Liver (tissue), 9 donors: ENCODE data around the gene DPP6. TPM values are rescaled to one million over a fixed set of nuclear protein-coding genes. Genes with fewer than 3 reads are reported as not detected.

Experiments used
- DNase-seq: peaks from one replicate; pipeline ENCODE4 v3.0.0-alpha.2; 2017; ENCODE audit warnings: low spot score
- H3K27ac ChIP-seq, 2 donors: one replicate each; pipeline ENCODE4 v1.7.0; 2013; ENCODE audit warnings: inconsistent platforms in 2 of 2, low read length in 2 of 2, control low read depth in 1 of 2, low read depth in 1 of 2, mild to moderate bottlenecking in 1 of 2
- H3K27me3 ChIP-seq, 4 donors: one replicate each; pipeline versions ENCODE4 v1.6.1 to v1.7.0; 2013; ENCODE audit warnings: low read length in 3 of 4, inconsistent platforms in 1 of 4, mild to moderate bottlenecking in 1 of 4, moderate library complexity in 1 of 4; ENCODE audit not compliant: control insufficient read depth in 4 of 4, insufficient read depth in 4 of 4
- H3K36me3 ChIP-seq, 4 donors: one replicate each; pipeline versions ENCODE4 v1.6.1 to v1.7.0; 2013; ENCODE audit warnings: low read length in 3 of 4, mild to moderate bottlenecking in 3 of 4, low read depth in 1 of 4, moderate library complexity in 1 of 4; ENCODE audit not compliant: control insufficient read depth in 4 of 4, insufficient read depth in 3 of 4
- H3K4me1 ChIP-seq, 4 donors: one replicate each; pipeline versions ENCODE4 v1.6.1 to v1.7.0; 2013; ENCODE audit warnings: low read length in 3 of 4, mild to moderate bottlenecking in 3 of 4, moderate library complexity in 1 of 4; ENCODE audit not compliant: control insufficient read depth in 4 of 4, insufficient read depth in 4 of 4
- H3K4me3 ChIP-seq, 3 donors: one replicate each; pipeline versions ENCODE4 v1.6.1 to v1.7.0; 2013; ENCODE audit warnings: low read length in 3 of 3, control low read depth in 1 of 3, low read depth in 1 of 3, mild to moderate bottlenecking in 1 of 3
- H3K9ac ChIP-seq, 2 donors: one replicate each; pipeline ENCODE4 v1.7.0; 2013; ENCODE audit warnings: low read length in 2 of 2, mild to moderate bottlenecking in 2 of 2, moderate library complexity in 2 of 2, control low read depth in 1 of 2, low read depth in 1 of 2
- H3K9me3 ChIP-seq, 4 donors: one replicate each; pipeline versions ENCODE4 v1.6.1 to v1.7.0; 2013; ENCODE audit warnings: low read length in 3 of 4; ENCODE audit not compliant: control insufficient read depth in 4 of 4
- EGR1 ChIP-seq, 2 donors: IDR thresholded peaks; 2 replicates each; pipeline ENCODE4 v1.6.1; 2016 to 2018; ENCODE audit warnings: antibody characterized with exemption in 2 of 2, low read depth in 2 of 2
- FOXA1 ChIP-seq: IDR thresholded peaks from 2 replicates; pipeline ENCODE4 v1.6.1; 2016; ENCODE audit warnings: antibody characterized with exemption
- FOXA2 ChIP-seq: IDR thresholded peaks from 2 replicates; pipeline ENCODE4 v1.6.1; 2016; ENCODE audit warnings: antibody characterized with exemption
- GABPA ChIP-seq, 2 donors: IDR thresholded peaks in 1 of 2; conservative IDR thresholded peaks in 1 of 2; 2 replicates each; pipeline ENCODE4 v1.6.1; 2016; ENCODE audit warnings: antibody characterized with exemption in 2 of 2, mild to moderate bottlenecking in 1 of 2, moderate library complexity in 1 of 2
- HNF4A ChIP-seq, 2 donors: conservative IDR thresholded peaks; 2 replicates each; pipeline ENCODE4 v1.6.1; 2016; ENCODE audit warnings: antibody characterized with exemption in 2 of 2, mild to moderate bottlenecking in 2 of 2
- JUND ChIP-seq, 2 donors: IDR thresholded peaks; 2 replicates each; pipeline ENCODE4 v1.6.1; 2016; ENCODE audit warnings: antibody characterized with exemption in 2 of 2
- NR2F2 ChIP-seq: IDR thresholded peaks from 2 replicates; pipeline ENCODE4 v1.6.1; 2016; ENCODE audit warnings: antibody characterized with exemption
- RAD21 ChIP-seq, 2 donors: IDR thresholded peaks; 2 replicates each; pipeline ENCODE4 v1.6.1; 2016; ENCODE audit warnings: antibody characterized with exemption in 2 of 2, mild to moderate bottlenecking in 2 of 2
- RXRA ChIP-seq, 2 donors: IDR thresholded peaks; 2 replicates each; pipeline ENCODE4 v1.6.1; 2017 to 2018; ENCODE audit warnings: antibody characterized with exemption in 2 of 2, mild to moderate bottlenecking in 1 of 2
- SP1 ChIP-seq: IDR thresholded peaks from 2 replicates; pipeline ENCODE4 v1.6.1; 2018; ENCODE audit warnings: antibody characterized with exemption, mild to moderate bottlenecking
- TAF1 ChIP-seq: conservative IDR thresholded peaks from 2 replicates; pipeline ENCODE4 v1.6.1; 2016; ENCODE audit warnings: antibody characterized with exemption, mild to moderate bottlenecking
- YY1 ChIP-seq: IDR thresholded peaks from 2 replicates; pipeline ENCODE4 v1.6.1; 2016; ENCODE audit warnings: antibody characterized with exemption, mild to moderate bottlenecking
- WGBS: extraction: QIAGEN DNeasy Blood & Tissue Kit; methylation state at CpG from one replicate; pipeline ENCODE4 v1.1.7; 2013; 5-methylcytosine and 5-hydroxymethylcytosine counted together
- polyA plus RNA-seq, 2 donors: library from polyadenylated mRNA; stranded (reverse) in 1 of 2; unstranded in 1 of 2; fragments of 200-250 nt in 1 of 2; fragments of >200 nt in 1 of 2; fragmentation: Nextera tagmentation in 1 of 2; extraction: Ambion mirVana in 1 of 2; gene quantifications; one replicate each; pipeline versions ENCODE4 v1.2.1 to v1.2.3, GENCODE V29; 2013 to 2015
- total RNA-seq, 2 donors: library from RNA; depleted of rRNA; stranded (reverse); fragments of >200 nt; gene quantifications; one replicate each; pipeline ENCODE4 v1.2.3, GENCODE V29; 2014
- TF ChIP-seq, protein P1 (sequence below): IDR thresholded peaks from 2 replicates; pipeline ENCODE4 v1.6.1; 2016; ENCODE audit warnings: antibody characterized with exemption
- TF ChIP-seq, protein P2 (sequence below): IDR thresholded peaks from 2 replicates; pipeline ENCODE4 v1.6.1; 2016; ENCODE audit warnings: antibody characterized with exemption, mild to moderate bottlenecking
- TF ChIP-seq, protein P3 (sequence below): fragments of 150-350 bp; IDR thresholded peaks from 2 replicates; pipeline ENCODE4 v1.5.1; 2017; ENCODE audit warnings: improper control_type of control experiment, low read depth, low read length; ENCODE audit not compliant: missing input control
- TF ChIP-seq, protein P4 (sequence below): IDR thresholded peaks from 2 replicates; pipeline ENCODE4 v1.6.1; 2016; ENCODE audit warnings: antibody characterized with exemption
- donor health status: healthy.
- donor health status: healthy.
- donor health status: healthy.
- donor health status: healthy.
- donor health status: healthy.

The DPP6 gene
- total and polyA plus RNA-seq, 4 donors = 0.01 TPM; not detected in 3

DNA sequence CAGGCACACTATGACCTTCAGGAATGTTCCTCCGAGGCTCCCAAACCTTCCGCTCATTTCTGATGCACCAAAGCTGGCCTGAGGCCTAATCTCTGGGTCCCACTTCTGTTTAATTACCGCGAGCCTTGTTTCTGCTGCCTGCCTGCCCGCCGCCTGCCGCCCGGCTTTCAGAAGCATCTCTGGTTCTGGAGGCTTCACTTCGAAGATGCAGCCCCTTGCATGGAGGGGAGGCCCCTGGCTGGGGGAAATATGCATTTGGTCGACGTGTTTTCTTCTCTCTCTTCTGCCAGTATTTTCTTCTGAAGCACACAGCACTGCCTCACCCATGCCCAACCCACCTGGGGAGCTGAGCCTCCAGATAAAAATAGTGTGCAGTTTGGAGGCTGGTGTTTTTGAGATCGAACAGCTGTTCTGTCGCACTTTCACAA is 783.8 kb downstream of the DPP6 start:
- no peaks in the 10 kb centered on the region for H3K36me3 ChIP-seq
- H3K27me3 ChIP-seq = peaks cover 0 to 2% (median under 1%) of the 10 kb centered on the region in 4 donors
- H3K27ac ChIP-seq = no peak overlapping the region
- no peaks in the 10 kb centered on the region for H3K9me3 ChIP-seq
- no peak for TF ChIP-seq YY1
- TF ChIP-seq, protein P1, sequence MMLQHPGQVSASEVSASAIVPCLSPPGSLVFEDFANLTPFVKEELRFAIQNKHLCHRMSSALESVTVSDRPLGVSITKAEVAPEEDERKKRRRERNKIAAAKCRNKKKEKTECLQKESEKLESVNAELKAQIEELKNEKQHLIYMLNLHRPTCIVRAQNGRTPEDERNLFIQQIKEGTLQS = no peak
- TF ChIP-seq RXRA (IDR thresholded peaks at IDR 0.05) = no peak
- TF ChIP-seq, protein P2, sequence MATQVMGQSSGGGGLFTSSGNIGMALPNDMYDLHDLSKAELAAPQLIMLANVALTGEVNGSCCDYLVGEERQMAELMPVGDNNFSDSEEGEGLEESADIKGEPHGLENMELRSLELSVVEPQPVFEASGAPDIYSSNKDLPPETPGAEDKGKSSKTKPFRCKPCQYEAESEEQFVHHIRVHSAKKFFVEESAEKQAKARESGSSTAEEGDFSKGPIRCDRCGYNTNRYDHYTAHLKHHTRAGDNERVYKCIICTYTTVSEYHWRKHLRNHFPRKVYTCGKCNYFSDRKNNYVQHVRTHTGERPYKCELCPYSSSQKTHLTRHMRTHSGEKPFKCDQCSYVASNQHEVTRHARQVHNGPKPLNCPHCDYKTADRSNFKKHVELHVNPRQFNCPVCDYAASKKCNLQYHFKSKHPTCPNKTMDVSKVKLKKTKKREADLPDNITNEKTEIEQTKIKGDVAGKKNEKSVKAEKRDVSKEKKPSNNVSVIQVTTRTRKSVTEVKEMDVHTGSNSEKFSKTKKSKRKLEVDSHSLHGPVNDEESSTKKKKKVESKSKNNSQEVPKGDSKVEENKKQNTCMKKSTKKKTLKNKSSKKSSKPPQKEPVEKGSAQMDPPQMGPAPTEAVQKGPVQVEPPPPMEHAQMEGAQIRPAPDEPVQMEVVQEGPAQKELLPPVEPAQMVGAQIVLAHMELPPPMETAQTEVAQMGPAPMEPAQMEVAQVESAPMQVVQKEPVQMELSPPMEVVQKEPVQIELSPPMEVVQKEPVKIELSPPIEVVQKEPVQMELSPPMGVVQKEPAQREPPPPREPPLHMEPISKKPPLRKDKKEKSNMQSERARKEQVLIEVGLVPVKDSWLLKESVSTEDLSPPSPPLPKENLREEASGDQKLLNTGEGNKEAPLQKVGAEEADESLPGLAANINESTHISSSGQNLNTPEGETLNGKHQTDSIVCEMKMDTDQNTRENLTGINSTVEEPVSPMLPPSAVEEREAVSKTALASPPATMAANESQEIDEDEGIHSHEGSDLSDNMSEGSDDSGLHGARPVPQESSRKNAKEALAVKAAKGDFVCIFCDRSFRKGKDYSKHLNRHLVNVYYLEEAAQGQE = no peak
- no peak for TF ChIP-seq TAF1
- TF ChIP-seq, protein P3, sequence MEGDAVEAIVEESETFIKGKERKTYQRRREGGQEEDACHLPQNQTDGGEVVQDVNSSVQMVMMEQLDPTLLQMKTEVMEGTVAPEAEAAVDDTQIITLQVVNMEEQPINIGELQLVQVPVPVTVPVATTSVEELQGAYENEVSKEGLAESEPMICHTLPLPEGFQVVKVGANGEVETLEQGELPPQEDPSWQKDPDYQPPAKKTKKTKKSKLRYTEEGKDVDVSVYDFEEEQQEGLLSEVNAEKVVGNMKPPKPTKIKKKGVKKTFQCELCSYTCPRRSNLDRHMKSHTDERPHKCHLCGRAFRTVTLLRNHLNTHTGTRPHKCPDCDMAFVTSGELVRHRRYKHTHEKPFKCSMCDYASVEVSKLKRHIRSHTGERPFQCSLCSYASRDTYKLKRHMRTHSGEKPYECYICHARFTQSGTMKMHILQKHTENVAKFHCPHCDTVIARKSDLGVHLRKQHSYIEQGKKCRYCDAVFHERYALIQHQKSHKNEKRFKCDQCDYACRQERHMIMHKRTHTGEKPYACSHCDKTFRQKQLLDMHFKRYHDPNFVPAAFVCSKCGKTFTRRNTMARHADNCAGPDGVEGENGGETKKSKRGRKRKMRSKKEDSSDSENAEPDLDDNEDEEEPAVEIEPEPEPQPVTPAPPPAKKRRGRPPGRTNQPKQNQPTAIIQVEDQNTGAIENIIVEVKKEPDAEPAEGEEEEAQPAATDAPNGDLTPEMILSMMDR = no peak
- TF ChIP-seq FOXA1 = no peak
- TF ChIP-seq, protein P4, sequence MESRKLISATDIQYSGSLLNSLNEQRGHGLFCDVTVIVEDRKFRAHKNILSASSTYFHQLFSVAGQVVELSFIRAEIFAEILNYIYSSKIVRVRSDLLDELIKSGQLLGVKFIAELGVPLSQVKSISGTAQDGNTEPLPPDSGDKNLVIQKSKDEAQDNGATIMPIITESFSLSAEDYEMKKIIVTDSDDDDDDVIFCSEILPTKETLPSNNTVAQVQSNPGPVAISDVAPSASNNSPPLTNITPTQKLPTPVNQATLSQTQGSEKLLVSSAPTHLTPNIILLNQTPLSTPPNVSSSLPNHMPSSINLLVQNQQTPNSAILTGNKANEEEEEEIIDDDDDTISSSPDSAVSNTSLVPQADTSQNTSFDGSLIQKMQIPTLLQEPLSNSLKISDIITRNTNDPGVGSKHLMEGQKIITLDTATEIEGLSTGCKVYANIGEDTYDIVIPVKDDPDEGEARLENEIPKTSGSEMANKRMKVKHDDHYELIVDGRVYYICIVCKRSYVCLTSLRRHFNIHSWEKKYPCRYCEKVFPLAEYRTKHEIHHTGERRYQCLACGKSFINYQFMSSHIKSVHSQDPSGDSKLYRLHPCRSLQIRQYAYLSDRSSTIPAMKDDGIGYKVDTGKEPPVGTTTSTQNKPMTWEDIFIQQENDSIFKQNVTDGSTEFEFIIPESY = no peak
- no peak for TF ChIP-seq RAD21 (IDR thresholded peaks at IDR 0.05)
- no peak for TF ChIP-seq NR2F2
- TF ChIP-seq HNF4A (conservative IDR thresholded peaks at IDR 0.05) = no peak
- TF ChIP-seq EGR1 (IDR thresholded peaks at IDR 0.05; ENCODE audit: low read depth in 2 of 2) = no peak
- TF ChIP-seq GABPA (IDR thresholded peaks at IDR 0.05 in 1 of 2, conservative IDR thresholded peaks at IDR 0.05 in 1 of 2) = no peak
- TF ChIP-seq SP1 = no peak
- DNase-seq = no peak
- 87% methylated on average over 13 of the region's 13 CpGs for WGBS
- no peak overlapping the region for H3K4me3 ChIP-seq
- no peaks in the 10 kb centered on the region for H3K4me1 ChIP-seq
- H3K9ac ChIP-seq = no peak overlapping the region

DNA sequence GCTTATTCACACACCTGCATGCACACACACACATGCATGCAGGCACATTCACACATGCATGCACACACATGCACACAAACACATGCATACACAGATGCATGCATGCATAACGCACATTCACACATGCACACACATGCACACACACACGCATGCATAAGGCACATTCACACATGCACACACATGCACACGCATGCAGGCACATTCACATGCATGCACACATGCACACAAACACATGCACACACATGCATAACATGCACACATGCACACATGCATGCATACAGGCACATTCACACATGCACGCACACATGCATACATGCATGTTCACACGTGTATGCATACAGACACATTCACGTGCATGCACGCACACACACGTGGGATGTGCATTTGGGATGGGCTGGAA is 784.9 kb downstream of the DPP6 start:
- H3K4me3 ChIP-seq = no peak overlapping the region
- WGBS = 92% methylated on average over 8 of the region's 8 CpGs
- H3K27ac ChIP-seq = no peak overlapping the region
- no peaks in the 10 kb centered on the region for H3K4me1 ChIP-seq
- no peak overlapping the region for H3K9ac ChIP-seq
- no peak for DNase-seq
- peaks cover 0 to 2% (median 0%) of the 10 kb centered on the region in 4 donors for H3K27me3 ChIP-seq
- no peaks in the 10 kb centered on the region for H3K9me3 ChIP-seq
- H3K36me3 ChIP-seq = no peaks in the 10 kb centered on the region
- TF ChIP-seq JUND (IDR thresholded peaks at IDR 0.05) = no peak
- TF ChIP-seq, protein P1 = no peak
- TF ChIP-seq NR2F2 = no peak
- TF ChIP-seq GABPA (IDR thresholded peaks at IDR 0.05 in 1 of 2, conservative IDR thresholded peaks at IDR 0.05 in 1 of 2) = no peak
- TF ChIP-seq FOXA1 = no peak
- TF ChIP-seq TAF1 = no peak
- TF ChIP-seq RXRA (IDR thresholded peaks at IDR 0.05) = no peak
- no peak for TF ChIP-seq RAD21 (IDR thresholded peaks at IDR 0.05)
- no peak for TF ChIP-seq HNF4A (conservative IDR thresholded peaks at IDR 0.05)
- TF ChIP-seq, protein P2 = no peak
- no peak for TF ChIP-seq SP1
- TF ChIP-seq FOXA2 = no peak
- no peak for TF ChIP-seq EGR1 (IDR thresholded peaks at IDR 0.05; ENCODE audit: low read depth in 2 of 2)
- TF ChIP-seq, protein P3 = no peak
- TF ChIP-seq YY1 = no peak
